A204.1 (cell line): ENCODE results near the gene COX4I2.

Source experiments
- FAIRE-seq: peaks from 2 replicates; lab custom pipeline; 2012; peaks lifted over from hg19 to GRCh38; lab: Jason Lieb, UNC

Gene COX4I2

GRCh38 chr20:31677553-31678260 is 40.0 kb downstream of the COX4I2 start:
- no peak for FAIRE-seq

GRCh38 chr20:31678389-31679356 is 41.0 kb downstream of the COX4I2 start:
- no peak for FAIRE-seq

- FAIRE-seq = no peak
These were observed 41.9 kb downstream of the COX4I2 start for GRCh38 chr20:31679357-31680285.

- no peak for FAIRE-seq
These were observed 42.8 kb downstream of the COX4I2 start for GRCh38 chr20:31680286-31681127.

GRCh38 chr20:31681128-31681727 is 43.5 kb downstream of the COX4I2 start:
- no peak for FAIRE-seq

GRCh38 chr20:31681769-31682168 is 44.1 kb downstream of the COX4I2 start:
- no peak for FAIRE-seq

- FAIRE-seq = no peak
These were observed 44.6 kb downstream of the COX4I2 start for GRCh38 chr20:31682352-31682751.

GRCh38 chr20:31682927-31683326 is 45.2 kb downstream of the COX4I2 start:
- no peak for FAIRE-seq

- no peak for FAIRE-seq
These were observed 46.7 kb downstream of the COX4I2 start for GRCh38 chr20:31684153-31685015.

GRCh38 chr20:31685853-31686643 is 48.3 kb downstream of the COX4I2 start:
- FAIRE-seq = no peak

GRCh38 chr20:31687777-31688176 is 50.1 kb downstream of the COX4I2 start:
- no peak for FAIRE-seq

- FAIRE-seq = no peak
These were observed 51.4 kb downstream of the COX4I2 start for GRCh38 chr20:31689141-31689540.

- FAIRE-seq = no peak
These were observed 52.5 kb downstream of the COX4I2 start for GRCh38 chr20:31690124-31690666.

- no peak for FAIRE-seq
These were observed 54.0 kb downstream of the COX4I2 start for GRCh38 chr20:31691646-31692275.

GRCh38 chr20:31693402-31693801 is 55.7 kb downstream of the COX4I2 start:
- FAIRE-seq = no peak

GRCh38 chr20:31693987-31694661 is 56.4 kb downstream of the COX4I2 start:
- no peak for FAIRE-seq
